Activated naive CD4-positive, alpha-beta T cell treated with anti-CD3 and anti-CD28 coated beads, Interleukin-2, amount 50 U/mL, for 24 hours (primary cell): Measurements from ENCODE around the gene KLHL24.
A peak's percentile ranks its signal among the peaks of the same experiment; 100 is the strongest.
"Not testable (repeated sequence)": the region's sequence is repeated elsewhere in the genome, so short reads cannot be mapped to it uniquely, and the experiment has no call there.

ENCODE experiments used
- H3K27ac Mint-ChIP-seq: one replicate; pipeline ENCODE4 v1.8.0; 2021; ENCODE audit warnings: mild to moderate bottlenecking, mixed read lengths
- H3K27me3 Mint-ChIP-seq: one replicate; pipeline ENCODE4 v1.8.0; 2021; ENCODE audit warnings: mixed read lengths
- H3K36me3 Mint-ChIP-seq: one replicate; pipeline ENCODE4 v1.8.0; 2021; ENCODE audit warnings: mixed read lengths
- H3K4me1 Mint-ChIP-seq: one replicate; pipeline ENCODE4 v1.8.0; 2021; ENCODE audit warnings: mixed read lengths
- H3K4me3 Mint-ChIP-seq: one replicate; pipeline ENCODE4 v1.8.0; 2021; ENCODE audit warnings: mild to moderate bottlenecking, mixed read lengths
- H3K9me3 Mint-ChIP-seq: one replicate; pipeline ENCODE4 v1.8.0; 2021; ENCODE audit warnings: mixed read lengths

The KLHL24 gene

DNA sequence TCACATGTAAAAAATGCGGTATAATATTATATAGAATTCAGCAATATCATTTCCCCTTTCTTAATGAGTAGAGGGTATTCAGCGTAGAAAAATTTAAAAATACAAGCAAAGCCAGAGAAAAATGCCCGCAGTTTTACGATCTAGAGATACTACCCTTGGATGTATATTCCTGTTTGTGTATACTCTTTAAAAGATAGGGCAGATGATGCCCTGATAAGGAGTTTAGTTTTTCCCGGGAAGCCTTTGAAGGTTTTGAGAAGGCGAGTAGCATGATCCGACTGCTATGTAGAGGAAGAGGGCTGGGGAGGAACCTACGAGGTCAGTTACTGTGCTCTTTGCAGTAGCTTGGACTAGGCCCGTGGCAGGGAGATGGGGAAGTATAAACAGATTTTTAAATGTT lies 63.3 kb downstream of the KLHL24 start:
- H3K4me1 Mint-ChIP-seq = peaks cover 47% of the 10 kb centered on the region
- H3K36me3 Mint-ChIP-seq = peaks cover 10% of the 10 kb centered on the region
- H3K9me3 Mint-ChIP-seq = no peaks in the 10 kb centered on the region
- peak overlapping the region; percentile 87 for H3K4me3 Mint-ChIP-seq
- H3K27ac Mint-ChIP-seq = peak overlapping the region; percentile 82
- no peaks in the 10 kb centered on the region for H3K27me3 Mint-ChIP-seq

DNA sequence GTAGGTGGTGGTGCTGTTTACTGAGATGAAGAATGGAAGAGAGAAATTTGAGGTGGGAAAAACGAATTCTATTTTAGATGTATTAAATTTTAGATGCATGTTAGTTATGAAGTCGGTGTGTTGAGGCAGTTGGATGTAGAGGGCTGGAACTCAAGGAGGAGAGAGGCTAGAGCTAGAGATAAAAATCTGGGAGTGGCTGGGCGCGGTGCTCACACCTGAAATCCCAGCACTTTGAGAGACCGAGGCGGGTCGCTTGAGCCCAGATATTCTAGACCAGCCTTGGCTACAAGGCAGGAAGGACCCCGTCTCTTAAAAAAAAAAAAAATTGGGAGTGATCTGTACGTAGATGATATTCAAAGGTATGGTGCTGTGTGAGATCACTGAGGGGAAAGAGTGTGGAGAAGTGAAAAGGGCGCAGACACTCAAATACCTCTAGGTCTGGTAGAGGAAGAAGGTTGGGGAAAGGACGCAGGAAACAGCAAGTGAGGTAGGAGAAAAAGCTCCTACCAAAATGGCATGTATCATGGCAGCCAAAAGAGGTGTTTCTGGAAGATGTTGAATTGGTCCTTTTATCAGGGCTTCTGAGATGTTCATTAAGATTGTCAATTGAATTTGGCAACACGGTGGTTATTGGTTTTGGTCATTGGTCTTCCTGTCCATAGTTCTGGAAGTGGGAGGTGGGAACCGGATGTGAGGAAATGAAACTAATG lies 64.0 kb downstream of the KLHL24 start:
- Mint-ChIP-seq H3K27me3 (no peaks in the 10 kb centered on the region), H3K9me3 (no peaks in the 10 kb centered on the region), H3K27ac (peak overlapping the region; percentile 82), H3K4me1 (peaks cover 52% of the 10 kb centered on the region), H3K36me3 (peaks cover 10% of the 10 kb centered on the region), H3K4me3 (peak overlapping the region; percentile 87)

DNA sequence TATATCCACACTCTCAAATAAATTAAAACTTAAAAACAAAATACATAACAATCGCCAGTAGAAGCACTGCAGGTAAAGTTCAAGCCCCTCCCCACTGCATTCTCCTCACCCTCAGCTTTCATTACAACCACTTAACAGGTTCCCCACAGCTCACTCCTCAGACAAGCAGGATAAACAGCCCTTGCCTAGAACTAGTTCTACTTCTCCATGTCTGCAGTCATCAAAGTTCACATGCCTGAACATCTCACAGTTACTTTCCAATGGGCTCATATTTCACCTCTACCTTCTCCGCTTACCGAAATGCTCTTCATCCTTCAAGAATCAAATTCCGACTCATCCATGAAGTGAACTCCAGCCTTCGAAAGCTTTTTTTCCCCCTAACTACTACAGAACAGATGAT lies 66.3 kb downstream of the KLHL24 start:
- Mint-ChIP-seq H3K9me3 (no peaks in the 10 kb centered on the region), H3K27ac (no peak overlapping the region)

DNA sequence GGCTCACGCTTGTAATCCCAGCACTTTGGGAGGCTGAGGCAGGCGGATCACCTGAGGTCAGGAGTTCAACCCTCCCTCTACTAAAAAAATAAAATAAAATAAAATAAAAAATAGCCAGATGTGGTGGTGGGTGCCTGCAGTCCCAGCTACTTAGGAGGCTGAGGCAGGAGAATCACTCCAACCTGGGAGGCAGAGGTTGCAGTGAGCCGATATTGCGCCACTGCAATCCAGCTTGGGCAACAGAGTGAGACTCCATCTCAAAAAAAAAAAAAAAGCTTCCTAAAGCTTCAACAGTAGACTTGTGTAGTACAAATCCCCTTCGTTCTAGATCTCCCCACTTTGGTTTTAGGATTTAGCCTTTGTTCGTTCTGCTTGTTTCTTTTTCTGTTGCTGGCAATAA lies 68.5 kb downstream of the KLHL24 start:
- H3K4me1 Mint-ChIP-seq = peaks cover 56% of the 10 kb centered on the region

More for the DNA sequence above, 66.3 kb downstream of the KLHL24 start:
- Mint-ChIP-seq H3K4me1 (peaks cover 63% of the 10 kb centered on the region), H3K4me3 (no peak overlapping the region), H3K27me3 (no peaks in the 10 kb centered on the region), H3K36me3 (peaks cover 10% of the 10 kb centered on the region)

DNA sequence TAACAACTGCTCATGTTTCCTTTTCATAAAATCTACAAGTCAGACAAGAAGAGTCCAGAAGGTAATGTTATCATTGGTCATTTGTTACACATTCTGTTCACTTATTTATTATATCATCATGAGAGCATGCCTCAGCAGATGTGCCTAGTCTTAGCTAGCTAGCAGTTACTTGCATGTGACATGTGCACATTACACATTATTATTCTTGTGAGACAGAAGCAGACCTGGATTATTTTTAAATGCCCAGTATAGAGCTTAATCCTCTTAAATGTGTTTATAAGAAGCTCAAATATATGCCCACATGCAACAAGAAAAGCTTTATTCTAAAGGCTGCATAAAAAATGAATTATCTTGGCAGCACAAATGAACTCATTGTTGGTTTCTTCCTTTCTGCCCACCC lies 74.8 kb downstream of the KLHL24 start:
- Mint-ChIP-seq H3K27ac (no peak overlapping the region), H3K27me3 (no peaks in the 10 kb centered on the region), H3K36me3 (no peaks in the 10 kb centered on the region), H3K9me3 (no peaks in the 10 kb centered on the region), H3K4me3 (no peak overlapping the region), H3K4me1 (peaks cover 22% of the 10 kb centered on the region)

More for the DNA sequence above, 68.5 kb downstream of the KLHL24 start:
- not testable (repeated sequence) for H3K4me3 Mint-ChIP-seq, H3K27me3 Mint-ChIP-seq, H3K9me3 Mint-ChIP-seq, H3K36me3 Mint-ChIP-seq
- peak overlapping the region; percentile 3 for H3K27ac Mint-ChIP-seq

DNA sequence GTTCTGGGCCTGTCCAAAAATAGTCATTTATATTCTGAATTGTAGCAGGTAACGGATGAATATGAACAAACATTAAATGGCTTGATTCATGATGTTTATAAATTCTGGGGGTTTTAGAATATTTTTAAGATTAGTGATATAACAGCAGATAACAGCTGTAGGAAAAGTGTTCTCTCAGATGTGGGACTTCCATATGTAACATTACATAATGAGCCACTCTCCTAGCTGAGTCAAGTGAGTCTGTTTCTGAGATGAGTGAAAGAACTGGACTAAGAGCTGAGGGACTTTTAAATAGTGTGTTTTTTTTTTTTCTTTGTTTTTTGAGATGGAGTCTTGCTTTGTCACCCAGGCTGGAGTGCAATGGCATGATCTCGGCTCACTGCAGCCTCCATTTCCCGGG lies 76.1 kb downstream of the KLHL24 start:
- Mint-ChIP-seq H3K4me1 (peaks cover 11% of the 10 kb centered on the region), H3K27ac (no peak overlapping the region), H3K36me3 (no peaks in the 10 kb centered on the region), H3K27me3 (no peaks in the 10 kb centered on the region), H3K9me3 (no peaks in the 10 kb centered on the region), H3K4me3 (no peak overlapping the region)

DNA sequence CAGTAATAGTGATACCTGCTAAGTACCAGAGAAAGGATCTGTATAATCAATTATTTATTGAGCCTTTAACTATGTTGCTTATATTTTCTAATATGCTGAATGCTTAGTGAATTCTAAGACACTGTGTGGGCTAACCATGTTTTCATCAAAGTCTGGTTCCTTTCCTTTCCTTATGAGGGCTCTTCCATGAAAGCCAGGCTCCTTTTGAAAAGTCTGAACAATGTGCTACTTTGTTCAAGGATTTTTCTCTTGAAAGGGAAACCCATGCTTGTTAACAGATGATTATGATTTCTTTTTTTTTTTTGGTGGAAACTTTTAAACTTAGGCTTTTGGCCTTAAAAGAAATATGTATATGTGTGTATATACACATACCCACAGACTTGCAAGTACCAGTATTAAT lies 79.2 kb downstream of the KLHL24 start:
- Mint-ChIP-seq H3K4me1 (peaks cover 7% of the 10 kb centered on the region), H3K9me3 (no peaks in the 10 kb centered on the region), H3K27ac (no peak overlapping the region), H3K36me3 (peaks cover 9% of the 10 kb centered on the region), H3K27me3 (no peaks in the 10 kb centered on the region), H3K4me3 (no peak overlapping the region)

DNA sequence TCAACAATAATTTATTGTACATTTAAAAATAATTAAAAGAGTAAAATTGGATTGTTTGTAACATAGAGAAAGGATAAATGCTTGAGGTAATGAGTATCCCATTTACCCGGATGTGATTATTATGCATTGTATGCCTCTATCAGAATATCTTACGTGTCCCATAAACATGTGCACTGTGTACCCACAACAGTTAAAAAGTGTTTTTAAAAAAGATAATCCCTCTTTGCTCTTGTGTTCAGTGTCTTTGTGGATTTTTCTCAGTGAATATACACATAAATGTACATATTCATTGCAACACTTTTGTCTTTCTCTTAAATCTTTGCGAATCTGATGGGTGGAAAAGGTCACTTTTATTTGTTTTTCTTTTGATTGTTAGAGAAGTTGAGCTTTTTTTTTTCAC lies 82.6 kb downstream of the KLHL24 start:
- no peak overlapping the region for H3K4me3 Mint-ChIP-seq
- no peaks in the 10 kb centered on the region for H3K27me3 Mint-ChIP-seq
- no peak overlapping the region for H3K27ac Mint-ChIP-seq
- no peaks in the 10 kb centered on the region for H3K4me1 Mint-ChIP-seq
- peaks cover 12% of the 10 kb centered on the region for H3K36me3 Mint-ChIP-seq
- H3K9me3 Mint-ChIP-seq = no peaks in the 10 kb centered on the region

DNA sequence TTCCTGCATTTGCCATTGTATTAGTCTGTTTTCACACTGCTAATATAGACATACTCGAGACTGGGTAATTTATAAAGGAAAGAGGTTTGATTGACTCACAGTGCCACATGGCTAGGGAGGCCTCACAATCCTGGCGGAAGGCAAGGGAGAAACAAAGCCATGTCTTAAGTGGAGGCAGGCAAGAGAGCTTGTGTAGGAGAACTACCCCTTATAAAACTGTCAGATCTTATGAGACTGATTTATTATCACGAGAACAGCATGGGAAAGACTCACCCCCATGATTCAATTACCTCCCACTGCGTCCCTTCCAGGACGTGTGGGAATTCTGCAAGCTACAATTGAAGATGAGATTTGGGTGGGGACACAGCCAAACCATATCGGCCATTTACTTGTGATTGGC lies 90.0 kb downstream of the KLHL24 start:
- no peaks in the 10 kb centered on the region for H3K4me1 Mint-ChIP-seq
- H3K36me3 Mint-ChIP-seq = peaks cover 17% of the 10 kb centered on the region
- H3K27ac Mint-ChIP-seq = no peak overlapping the region
- H3K4me3 Mint-ChIP-seq = no peak overlapping the region
- H3K27me3 Mint-ChIP-seq = no peaks in the 10 kb centered on the region
- H3K9me3 Mint-ChIP-seq = no peaks in the 10 kb centered on the region

DNA sequence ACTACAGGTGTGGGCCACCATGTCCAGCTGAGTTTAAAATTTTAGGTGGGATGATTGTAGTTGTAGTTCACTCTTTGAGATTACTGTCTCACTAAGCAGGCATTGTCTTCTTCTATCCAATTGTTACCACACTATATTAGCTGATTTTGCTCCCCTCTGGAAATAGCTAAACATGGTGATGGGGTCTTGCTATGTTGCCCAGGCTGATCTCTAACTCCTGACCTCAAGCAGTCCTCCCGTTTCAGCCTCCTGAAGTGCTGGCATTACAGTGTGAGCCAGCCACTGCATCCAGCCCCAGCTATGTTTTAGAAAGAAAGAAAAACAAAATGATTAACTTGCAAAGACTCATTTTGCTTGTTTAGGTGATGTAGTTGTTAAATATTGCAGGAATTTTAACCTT lies 92.8 kb downstream of the KLHL24 start:
- no peak overlapping the region for H3K27ac Mint-ChIP-seq
- no peak overlapping the region for H3K4me3 Mint-ChIP-seq
- peaks cover 26% of the 10 kb centered on the region for H3K36me3 Mint-ChIP-seq

DNA sequence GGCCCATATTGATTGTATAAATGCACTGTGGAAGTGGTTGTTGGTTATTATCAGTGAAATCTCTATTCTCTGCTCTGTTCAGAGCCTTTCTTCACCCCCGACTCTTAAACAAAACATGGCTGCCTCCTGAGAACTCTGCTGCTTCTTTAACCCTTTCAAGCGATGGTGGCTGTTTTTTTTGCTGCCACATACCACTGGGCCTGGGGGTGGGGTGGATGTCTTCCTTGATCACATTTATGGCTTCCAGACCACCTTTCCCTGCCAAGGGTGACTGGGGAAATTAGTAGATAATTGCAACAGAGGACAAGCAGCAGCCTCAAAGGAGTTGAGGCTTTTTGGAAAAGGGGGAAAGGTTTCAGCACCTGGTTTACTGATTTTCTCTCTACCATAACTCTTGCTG lies 94.9 kb downstream of the KLHL24 start:
- Mint-ChIP-seq H3K4me1 (no peaks in the 10 kb centered on the region), H3K4me3 (no peak overlapping the region), H3K27ac (no peak overlapping the region), H3K9me3 (no peaks in the 10 kb centered on the region), H3K27me3 (no peaks in the 10 kb centered on the region), H3K36me3 (peaks cover 32% of the 10 kb centered on the region)

More for the DNA sequence above, 92.8 kb downstream of the KLHL24 start:
- no peaks in the 10 kb centered on the region for H3K4me1 Mint-ChIP-seq
- H3K27me3 Mint-ChIP-seq = no peaks in the 10 kb centered on the region
- no peaks in the 10 kb centered on the region for H3K9me3 Mint-ChIP-seq

DNA sequence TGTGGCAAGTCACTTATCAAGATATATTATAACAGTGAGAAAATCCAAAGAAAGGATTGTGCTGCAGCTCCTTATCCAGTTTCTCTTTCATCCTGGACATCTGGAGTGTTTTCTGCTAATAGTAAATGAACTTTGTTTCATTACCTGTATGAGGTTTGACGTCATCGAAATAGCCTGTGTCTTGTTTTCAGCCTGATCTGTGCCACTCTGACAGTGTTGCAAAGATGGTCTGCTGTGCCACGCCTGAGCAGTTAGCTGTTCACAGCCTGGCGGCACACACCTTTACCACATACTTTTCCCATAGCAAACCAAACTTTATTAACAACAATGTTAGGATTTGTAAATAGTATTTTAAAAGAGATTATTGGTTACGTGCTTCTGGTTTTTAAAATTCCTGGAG lies 96.2 kb downstream of the KLHL24 start:
- H3K27me3 Mint-ChIP-seq = no peaks in the 10 kb centered on the region
- no peaks in the 10 kb centered on the region for H3K4me1 Mint-ChIP-seq
- H3K9me3 Mint-ChIP-seq = no peaks in the 10 kb centered on the region
- peaks cover 33% of the 10 kb centered on the region for H3K36me3 Mint-ChIP-seq
- H3K27ac Mint-ChIP-seq = no peak overlapping the region
- no peak overlapping the region for H3K4me3 Mint-ChIP-seq

DNA sequence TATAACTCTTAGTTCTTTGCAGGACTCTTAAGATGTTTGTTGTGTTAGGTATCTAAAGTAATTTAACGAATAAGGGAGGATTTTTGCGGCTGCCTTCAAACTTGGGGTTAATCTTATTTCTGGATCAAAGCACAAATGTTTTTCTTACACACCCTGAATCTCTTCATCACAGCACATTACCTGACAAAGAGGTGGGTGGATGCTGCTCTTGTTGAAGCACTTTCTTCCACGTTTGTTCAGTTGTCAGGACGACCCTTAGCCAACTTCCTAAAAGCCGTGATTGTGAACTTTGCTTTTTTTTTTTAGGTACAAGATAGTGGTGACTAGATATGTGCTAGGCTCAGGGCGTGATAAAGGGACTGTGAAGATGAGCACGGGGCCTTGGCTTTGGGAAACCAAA lies 98.1 kb downstream of the KLHL24 start:
- Mint-ChIP-seq H3K36me3 (peaks cover 39% of the 10 kb centered on the region), H3K27me3 (no peaks in the 10 kb centered on the region)

More for the DNA sequence above, 98.1 kb downstream of the KLHL24 start:
- Mint-ChIP-seq H3K9me3 (no peaks in the 10 kb centered on the region), H3K4me1 (no peaks in the 10 kb centered on the region), H3K27ac (no peak overlapping the region), H3K4me3 (no peak overlapping the region)
